WTC11 (cell line): Measurements from ENCODE around the gene MRPL54. TPM values are rescaled to one million over a fixed set of nuclear protein-coding genes. Genes with fewer than 3 reads are reported as not detected.

Source experiments
- ATAC-seq: fragments of 200-7000 bp; cut with Tn5 transposase; 2 replicates; pipeline ENCODE4 v1.10.0; 2021; ENCODE audit warnings: mild to moderate bottlenecking, moderate library complexity
- CTCF ChIA-PET: fragments of 300-600 bp; sonication (Branson Sonifier 250); formaldehyde crosslinking; loops from one replicate; lab custom pipeline; 2021; ENCODE audit warnings: antibody characterized with exemption; lab: Charles Lee
- POLR2A ChIA-PET: fragments of 350-600 bp; sonication (Branson Sonifier 250); formaldehyde crosslinking; loops from one replicate; lab custom pipeline; 2021; ENCODE audit warnings: antibody characterized with exemption; lab: Charles Lee
- DNase-seq: peaks from one replicate; pipeline ENCODE4 v3.0.0; 2021; ENCODE audit warnings: low spot score
- H3K27ac Mint-ChIP-seq: 2 replicates; pipeline ENCODE4 v1.8.0; 2021; ENCODE audit warnings: mixed read lengths
- H3K27me3 Mint-ChIP-seq: 2 replicates; pipeline ENCODE4 v1.8.0; 2021; ENCODE audit warnings: low read depth, mild to moderate bottlenecking, moderate library complexity, mixed read lengths
- H3K36me3 Mint-ChIP-seq: 2 replicates; pipeline ENCODE4 v1.8.0; 2021; ENCODE audit warnings: mixed read lengths
- H3K4me1 Mint-ChIP-seq: 2 replicates; pipeline ENCODE4 v1.8.0; 2022; ENCODE audit warnings: mixed read lengths
- H3K4me3 Mint-ChIP-seq: 2 replicates; pipeline ENCODE4 v1.8.0; 2021; ENCODE audit warnings: mild to moderate bottlenecking, moderate library complexity, mixed read lengths
- H3K9me3 Mint-ChIP-seq: 2 replicates; pipeline ENCODE4 v1.8.0; 2021; ENCODE audit warnings: mixed read lengths
- CBFB ChIP-seq: sonication (generic); formaldehyde crosslinking; IDR thresholded peaks from 2 replicates; pipeline ENCODE4 v1.8.1; 2022; ENCODE audit warnings: mild to moderate bottlenecking, low read depth, missing genetic modification reagents
- CREB1 ChIP-seq: sonication (generic); formaldehyde crosslinking; IDR thresholded peaks from 2 replicates; pipeline ENCODE4 v1.8.0; 2023; ENCODE audit warnings: mild to moderate bottlenecking, missing genetic modification reagents
- E2F1 ChIP-seq: sonication (generic); formaldehyde crosslinking; IDR thresholded peaks from 2 replicates; pipeline ENCODE4 v1.8.0; 2022; ENCODE audit warnings: mild to moderate bottlenecking, missing genetic modification reagents
- ERG ChIP-seq: fragments of 250-450 bp; sonication (Bioruptor Pico); IDR thresholded peaks from 2 replicates; pipeline ENCODE4 v1.8.0; 2021; ENCODE audit warnings: mild to moderate bottlenecking
- ETV6 ChIP-seq: sonication (generic); formaldehyde crosslinking; IDR thresholded peaks from 2 replicates; pipeline ENCODE4 v1.8.1; 2022; ENCODE audit warnings: mild to moderate bottlenecking, missing genetic modification reagents
- GTF2I ChIP-seq: fragments of 250-450 bp; sonication (Bioruptor Pico); conservative IDR thresholded peaks from 2 replicates; pipeline ENCODE4 v1.4.0; 2021; ENCODE audit warnings: mild to moderate bottlenecking
- HMGXB4 ChIP-seq: sonication (generic); formaldehyde crosslinking; IDR thresholded peaks from 2 replicates; pipeline ENCODE4 v1.8.1; 2023; ENCODE audit warnings: mild to moderate bottlenecking, moderate library complexity, missing genetic modification reagents
- KAT7 ChIP-seq: sonication (generic); formaldehyde crosslinking; IDR thresholded peaks from 2 replicates; pipeline ENCODE4 v1.8.1; 2023; ENCODE audit warnings: missing genetic modification reagents, mild to moderate bottlenecking, borderline replicate concordance
- MAX ChIP-seq: sonication (generic); formaldehyde crosslinking; IDR thresholded peaks from 2 replicates; pipeline ENCODE4 v1.8.0; 2022; ENCODE audit warnings: mild to moderate bottlenecking, missing genetic modification reagents
- NFE2L1 ChIP-seq: sonication (generic); formaldehyde crosslinking; IDR thresholded peaks from 2 replicates; pipeline ENCODE4 v1.8.1; 2023; ENCODE audit warnings: missing genetic modification reagents
- NFYB ChIP-seq: sonication (generic); formaldehyde crosslinking; conservative IDR thresholded peaks from 2 replicates; pipeline ENCODE4 v1.8.0; 2022; ENCODE audit warnings: low read depth, missing genetic modification reagents
- SMAD4 ChIP-seq: sonication (generic); formaldehyde crosslinking; IDR thresholded peaks from 2 replicates; pipeline ENCODE4 v1.8.0; 2022; ENCODE audit warnings: mild to moderate bottlenecking, missing genetic modification reagents
- SP1 ChIP-seq: sonication (generic); formaldehyde crosslinking; conservative IDR thresholded peaks from 2 replicates; pipeline ENCODE4 v1.8.1; 2022; ENCODE audit warnings: missing genetic modification reagents
- TCF7 ChIP-seq: sonication (generic); formaldehyde crosslinking; IDR thresholded peaks from 2 replicates; pipeline ENCODE4 v1.8.0; 2022; ENCODE audit warnings: mild to moderate bottlenecking, low read depth, missing genetic modification reagents, moderate library complexity
- ZNF219 ChIP-seq: sonication (generic); formaldehyde crosslinking; IDR thresholded peaks from 2 replicates; pipeline ENCODE4 v1.8.0; 2023; ENCODE audit warnings: missing genetic modification reagents, mild to moderate bottlenecking, borderline replicate concordance
- ZNF396 ChIP-seq: fragments of 250-450 bp; sonication (Bioruptor Pico); IDR thresholded peaks from 2 replicates; pipeline ENCODE4 v1.8.0; 2021; ENCODE audit warnings: mild to moderate bottlenecking, moderate library complexity, borderline replicate concordance
- ZNF416 ChIP-seq: fragments of 250-450 bp; sonication (Bioruptor Pico); IDR thresholded peaks from 2 replicates; pipeline ENCODE4 v1.9.0; 2021; ENCODE audit warnings: mild to moderate bottlenecking, inconsistent platforms
- ZNF423 ChIP-seq: fragments of 250-450 bp; sonication (Bioruptor Pico); IDR thresholded peaks from 2 replicates; pipeline ENCODE4 v2.1.2; 2022; ENCODE audit warnings: mild to moderate bottlenecking, moderate library complexity
- ZNF425 ChIP-seq: fragments of 250-450 bp; sonication (Bioruptor Pico); conservative IDR thresholded peaks from 2 replicates; pipeline ENCODE4 v1.9.0; 2021; ENCODE audit warnings: mild to moderate bottlenecking
- ZNF671 ChIP-seq: fragments of 250-450 bp; sonication (Bioruptor Pico); IDR thresholded peaks from 2 replicates; pipeline ENCODE4 v1.8.0; 2021; ENCODE audit warnings: mild to moderate bottlenecking
- ZSCAN18 ChIP-seq: fragments of 250-450 bp; sonication (Bioruptor Pico); IDR thresholded peaks from 2 replicates; pipeline ENCODE4 v2.1.2; 2022; ENCODE audit warnings: mild to moderate bottlenecking, moderate library complexity
- total RNA-seq: library from RNA; stranded (reverse); gene quantifications from 3 replicates; pipeline ENCODE4 v1.2.3, GENCODE V29; 2021

Gene MRPL54
- total RNA-seq, 1 experiment from 2014 or later, result 62.3 TPM

- Mint-ChIP-seq H3K27me3 (peaks cover 21% of the 10 kb centered on the region), H3K4me1 (peaks cover 7% of the 10 kb centered on the region)
- no peak for ATAC-seq
- TF ChIP-seq ZNF416 (CRISPR knock-in tag) (no peak), MAX (peak; percentile 64; the same call in 1 of the 2 replicates), ETV6 (CRISPR knock-in tag) (no peak), ERG (CRISPR knock-in tag) (no peak), CBFB (no peak), ZNF423 (CRISPR knock-in tag) (no peak), GTF2I (no peak), ZNF425 (CRISPR knock-in tag) (no peak), ZSCAN18 (no peak), SP1 (no peak), SMAD4 (no peak), NFE2L1 (CRISPR knock-in tag) (no peak), KAT7 (CRISPR knock-in tag) (0 out of 2 replicates have a peak, but pooled peaks have one; percentile 19), E2F1 (CRISPR knock-in tag) (0 out of 2 replicates have a peak, but pooled peaks have one; percentile 26), HMGXB4 (peak; percentile 52; the same call in 1 of the 2 replicates)
- TF ChIP-seq, all 79 proteins: peak for 4
- no peak overlapping the region for H3K27ac Mint-ChIP-seq
- H3K4me3 Mint-ChIP-seq, result peak overlapping the region; percentile 75
- POLR2A ChIA-PET, result interaction anchor here (0.5 kb wide), 1 partner anchor 205 kb away, joined by 3 read pairs; no protein-coding TSS in a partner anchor
- DNase-seq, result no peak
- CTCF ChIA-PET, result interaction anchor here (0.7 to 2.7 kb wide), 7 partner anchors 10 to 202 kb away, joined by 3 to 13 read pairs (median 5); partner anchors contain the start of genes ATCAY and MRPL54
- peaks cover 21% of the 10 kb centered on the region for H3K36me3 Mint-ChIP-seq
- peaks cover 18% of the 10 kb centered on the region for H3K9me3 Mint-ChIP-seq
Measured at GRCh38 chr19:3785451-3785937, 23.0 kb downstream of the MRPL54 start.

GRCh38 chr19:3785938-3786824 is 23.7 kb downstream of the MRPL54 start, which contains the start of gene MATK:
TSS of gene MATK (minus strand) at chr19:3786381. CDS start at chr19:3785135, 1,246 bp downstream.
- peak within 1 kb of the TSS; percentile 75 for H3K4me3 Mint-ChIP-seq
- peak; percentile 45; the same call in 1 of the 2 replicates for TF ChIP-seq HMGXB4
- no peak for TF ChIP-seq NFYB (CRISPR knock-in tag)
- no peak for TF ChIP-seq ZNF671 (CRISPR knock-in tag)
- TF ChIP-seq ZNF396, result no peak
- 0 out of 2 replicates have a peak, but pooled peaks have one; percentile 12 for TF ChIP-seq TCF7 (CRISPR knock-in tag)
- no peak for TF ChIP-seq ZNF425 (CRISPR knock-in tag)
- TF ChIP-seq ZNF219 (CRISPR knock-in tag), result no peak
- no peak for TF ChIP-seq SP1
- TF ChIP-seq CREB1 (CRISPR knock-in tag), result no peak

More at GRCh38 chr19:3785938-3786824, 23.7 kb downstream of the MRPL54 start, which contains the start of gene MATK:
- Mint-ChIP-seq H3K9me3 (peaks cover 14% of the 10 kb centered on the region), H3K4me1 (peaks cover 7% of the 10 kb centered on the region), H3K27me3 (peaks cover 28% of the 10 kb centered on the region), H3K36me3 (peaks cover 18% of the 10 kb centered on the region), H3K27ac (no peak within 1 kb of the TSS)
- peak; percentile 41 for DNase-seq
- ATAC-seq, result peak; percentile 29
- POLR2A ChIA-PET, result interaction anchor here (0.5 kb wide), 1 partner anchor 255 kb away, joined by 4 read pairs; no protein-coding TSS in a partner anchor
- CTCF ChIA-PET, result interaction anchor here (0.9 to 1.0 kb wide), 3 partner anchors 17 to 94 kb away, joined by 3 to 5 read pairs (median 3); partner anchors contain the start of genes APBA3, ATCAY and MRPL54
